Measurements from ENCODE around the gene RAE1.

- no peak for TF ChIP-seq ZBTB33 (IDR thresholded peaks at IDR 0.05; ENCODE audit: extremely low read depth, insufficient replicate concordance, low read length)
- no peak for TF ChIP-seq CTCF (IDR thresholded peaks at IDR 0.05 in 2 of 3, conservative IDR thresholded peaks at IDR 0.05 in 1 of 3; ENCODE audit: borderline replicate concordance in 1 of 3, insufficient read depth in 1 of 3, low read depth in 2 of 3, low read length in 2 of 3)
- TF ChIP-seq RAD21 (IDR thresholded peaks at IDR 0.05; ENCODE audit: low read depth): no peak
Observed at GRCh38 chr20:57370316-57370715, 19.3 kb downstream of the RAE1 start.

Measured in HCT116 (cell line).